ENCODE results near the gene RFX8. TPM values are rescaled to one million over a fixed set of nuclear protein-coding genes. Genes with fewer than 3 reads are reported as not detected.

The RFX8 gene
- polyA plus RNA-seq, 3 donors = not detected

- H2AFZ ChIP-seq (ENCODE audit: insufficient read depth, low read depth, low read length, poor library complexity, severe bottlenecking) = no peak overlapping the region
- H3K36me3 Mint-ChIP-seq = peaks cover 0 to 4% of the 10 kb centered on the region in 2 donors
- TF ChIP-seq, protein P1, sequence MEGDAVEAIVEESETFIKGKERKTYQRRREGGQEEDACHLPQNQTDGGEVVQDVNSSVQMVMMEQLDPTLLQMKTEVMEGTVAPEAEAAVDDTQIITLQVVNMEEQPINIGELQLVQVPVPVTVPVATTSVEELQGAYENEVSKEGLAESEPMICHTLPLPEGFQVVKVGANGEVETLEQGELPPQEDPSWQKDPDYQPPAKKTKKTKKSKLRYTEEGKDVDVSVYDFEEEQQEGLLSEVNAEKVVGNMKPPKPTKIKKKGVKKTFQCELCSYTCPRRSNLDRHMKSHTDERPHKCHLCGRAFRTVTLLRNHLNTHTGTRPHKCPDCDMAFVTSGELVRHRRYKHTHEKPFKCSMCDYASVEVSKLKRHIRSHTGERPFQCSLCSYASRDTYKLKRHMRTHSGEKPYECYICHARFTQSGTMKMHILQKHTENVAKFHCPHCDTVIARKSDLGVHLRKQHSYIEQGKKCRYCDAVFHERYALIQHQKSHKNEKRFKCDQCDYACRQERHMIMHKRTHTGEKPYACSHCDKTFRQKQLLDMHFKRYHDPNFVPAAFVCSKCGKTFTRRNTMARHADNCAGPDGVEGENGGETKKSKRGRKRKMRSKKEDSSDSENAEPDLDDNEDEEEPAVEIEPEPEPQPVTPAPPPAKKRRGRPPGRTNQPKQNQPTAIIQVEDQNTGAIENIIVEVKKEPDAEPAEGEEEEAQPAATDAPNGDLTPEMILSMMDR (IDR thresholded peaks at IDR 0.05) = no peak
- H3K4me1 ChIP-seq (ENCODE audit: control insufficient read depth in 1 of 2, insufficient read depth in 2 of 2, low read length in 2 of 2) = peaks cover 8 to 9% of the 10 kb centered on the region in 2 donors
- intact Hi-C loops (cut with micrococcal nuclease) = no loop called here
- H3K27ac ChIP-seq (ENCODE audit: low read depth in 1 of 2, low read length in 2 of 2) = no peak overlapping the region
- H3K4me3 Mint-ChIP-seq = no peak overlapping the region
- H3K4me2 ChIP-seq (replicated peaks; ENCODE audit: extremely low read depth, low read length, poor library complexity, severe bottlenecking) = no peak overlapping the region
- H3K4me3 ChIP-seq (replicated peaks in 1 of 3; ENCODE audit: low read depth in 2 of 3, low read length in 3 of 3) = no peak overlapping the region
- peaks cover 16% of the 10 kb centered on the region for H3K4me1 Mint-ChIP-seq
- H3K27me3 Mint-ChIP-seq (ENCODE audit: low read depth in 3 of 3) = peaks cover 0 to 8% (median 6%) of the 10 kb centered on the region in 3 donors
- DNase-seq = no peak
- no peak overlapping the region for H3K9ac ChIP-seq (ENCODE audit: insufficient read depth, low read length, poor library complexity, severe bottlenecking)
- peak overlapping the region in 1 of 7 donors; percentile 38 for H3K27ac Mint-ChIP-seq
- H3K79me2 ChIP-seq (ENCODE audit: insufficient read depth, low read length) = no peaks in the 10 kb centered on the region
- H4K20me1 ChIP-seq (ENCODE audit: insufficient read depth, low read length) = no peaks in the 10 kb centered on the region
- H3K9me3 ChIP-seq (replicated peaks in 1 of 2; ENCODE audit: control insufficient read depth in 1 of 2, insufficient read depth in 1 of 2, low read length in 2 of 2) = no peaks in the 10 kb centered on the region
- H3K27me3 ChIP-seq (ENCODE audit: control insufficient read depth in 2 of 2, insufficient read depth in 2 of 2, low read length in 2 of 2) = no peaks in the 10 kb centered on the region
- 98% methylated on average over 4 of the region's 4 CpGs for WGBS (ENCODE audit: insufficient coverage)
- H3K36me3 ChIP-seq (replicated peaks in 1 of 2; ENCODE audit: control insufficient read depth in 1 of 2, insufficient read depth in 2 of 2, low read length in 2 of 2) = no peaks in the 10 kb centered on the region
- peaks cover 0 to 6% (median 1%) of the 10 kb centered on the region in 7 donors for H3K9me3 Mint-ChIP-seq
These were observed 105.8 kb downstream of the RFX8 start for GRCh38 chr2:101369100-101369499.

- no peak overlapping the region for H3K9ac ChIP-seq (ENCODE audit: insufficient read depth, low read length, poor library complexity, severe bottlenecking)
- H3K36me3 ChIP-seq (replicated peaks in 1 of 2; ENCODE audit: control insufficient read depth in 1 of 2, insufficient read depth in 2 of 2, low read length in 2 of 2) = no peaks in the 10 kb centered on the region
- peak overlapping the region in 1 of 2 donors; percentile 74 for H3K4me3 Mint-ChIP-seq
- WGBS (ENCODE audit: insufficient coverage) = 39% methylated on average over 3 of the region's 5 CpGs
- H3K36me3 Mint-ChIP-seq = peaks cover 0 to 4% of the 10 kb centered on the region in 2 donors
- H3K79me2 ChIP-seq (ENCODE audit: insufficient read depth, low read length) = no peaks in the 10 kb centered on the region
- H3K4me2 ChIP-seq (replicated peaks; ENCODE audit: extremely low read depth, low read length, poor library complexity, severe bottlenecking) = no peak overlapping the region
- no peaks in the 10 kb centered on the region for H3K27me3 ChIP-seq (ENCODE audit: control insufficient read depth in 2 of 2, insufficient read depth in 2 of 2, low read length in 2 of 2)
- H3K27ac Mint-ChIP-seq = no peak overlapping the region
- peak; percentile 56 to 75 (median 66) for DNase-seq
- H3K27ac ChIP-seq (ENCODE audit: low read depth in 1 of 2, low read length in 2 of 2) = no peak overlapping the region
- TF ChIP-seq, protein P1 (IDR thresholded peaks at IDR 0.05) = no peak
- H3K4me3 ChIP-seq (replicated peaks in 1 of 3; ENCODE audit: low read depth in 2 of 3, low read length in 3 of 3) = no peak overlapping the region
- intact Hi-C loops (cut with micrococcal nuclease) = no loop called here
- no peaks in the 10 kb centered on the region for H4K20me1 ChIP-seq (ENCODE audit: insufficient read depth, low read length)
- peaks cover 8 to 9% of the 10 kb centered on the region in 2 donors for H3K4me1 ChIP-seq (ENCODE audit: control insufficient read depth in 1 of 2, insufficient read depth in 2 of 2, low read length in 2 of 2)
- peaks cover 0 to 6% (median 1%) of the 10 kb centered on the region in 7 donors for H3K9me3 Mint-ChIP-seq
- peaks cover 0 to 6% (median 6%) of the 10 kb centered on the region in 3 donors for H3K27me3 Mint-ChIP-seq (ENCODE audit: low read depth in 3 of 3)
- H3K4me1 Mint-ChIP-seq = peaks cover 16% of the 10 kb centered on the region
- H2AFZ ChIP-seq (ENCODE audit: insufficient read depth, low read depth, low read length, poor library complexity, severe bottlenecking) = no peak overlapping the region
- H3K9me3 ChIP-seq (replicated peaks in 1 of 2; ENCODE audit: control insufficient read depth in 1 of 2, insufficient read depth in 1 of 2, low read length in 2 of 2) = no peaks in the 10 kb centered on the region
These were observed 106.5 kb downstream of the RFX8 start for GRCh38 chr2:101368376-101368775.
